ENCODE results near the gene STRIP2.

The STRIP2 gene

GRCh38 chr7:129452589-129453231, 18.5 kb downstream of the STRIP2 start:
- peaks cover 6% of the 10 kb centered on the region; the same call in 1 of the 2 replicates for H3K9me3 ChIP-seq
- peaks cover 19% of the 10 kb centered on the region for H3K36me3 ChIP-seq (replicated peaks)
- no peaks in the 10 kb centered on the region for H3K4me1 ChIP-seq
- DNase-seq (ENCODE audit: low spot score in 2 of 2): no peak
- no peak overlapping the region for H3K4me3 ChIP-seq
- H3K27me3 ChIP-seq (ENCODE audit: low read depth): no peaks in the 10 kb centered on the region
- in situ Hi-C loops (cut with MboI; ENCODE audit: low sequenced_read_pairs): no loop called here

DNA sequence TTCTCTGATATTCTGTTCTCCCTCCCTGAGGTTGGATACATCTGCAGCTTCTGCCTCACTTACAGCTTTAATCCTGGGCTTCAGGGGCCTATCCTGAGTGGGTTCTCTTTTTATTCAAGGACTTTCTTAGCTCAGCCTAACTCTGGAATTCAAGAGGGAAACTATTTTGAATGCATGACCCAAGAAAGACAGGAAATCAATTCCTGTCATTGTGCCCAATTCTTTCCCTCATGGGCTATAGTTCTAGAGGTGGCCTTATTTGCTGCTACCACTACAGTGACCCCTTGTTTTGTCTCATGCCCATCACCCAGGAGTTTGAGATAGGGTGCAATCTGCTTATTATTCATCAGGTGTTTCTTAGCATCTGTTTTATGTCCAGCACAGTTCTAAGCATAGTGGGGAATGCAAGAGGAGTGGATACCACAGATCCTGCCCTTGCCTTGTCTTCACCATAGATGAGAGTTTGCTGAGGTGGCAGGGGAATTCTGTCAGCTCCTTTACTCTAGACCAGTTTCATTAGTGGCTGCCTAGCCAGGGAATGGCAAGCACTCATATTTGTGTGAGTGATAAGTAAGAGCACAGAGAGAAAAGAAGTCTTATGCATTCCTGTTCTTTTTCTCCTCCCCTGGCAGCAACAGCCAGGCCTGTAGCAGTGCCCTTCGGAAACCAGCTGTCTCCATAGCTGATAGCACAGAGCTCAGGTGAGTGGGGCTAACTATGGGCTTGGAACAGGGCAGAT, 19.4 kb downstream of the STRIP2 start:
- Histone ChIP-seq H3K4me3 (no peak overlapping the region), H3K36me3 (replicated peaks) (peaks cover 23% of the 10 kb centered on the region), H3K9me3 (0 out of 2 replicates have a peak, but pooled peaks cover under 1% of the 10 kb centered on the region), H3K27me3 (ENCODE audit: low read depth) (no peaks in the 10 kb centered on the region), H3K4me1 (no peaks in the 10 kb centered on the region)
- no peak for DNase-seq (ENCODE audit: low spot score in 2 of 2)
- in situ Hi-C loops (cut with MboI; ENCODE audit: low sequenced_read_pairs): no loop called here

DNA sequence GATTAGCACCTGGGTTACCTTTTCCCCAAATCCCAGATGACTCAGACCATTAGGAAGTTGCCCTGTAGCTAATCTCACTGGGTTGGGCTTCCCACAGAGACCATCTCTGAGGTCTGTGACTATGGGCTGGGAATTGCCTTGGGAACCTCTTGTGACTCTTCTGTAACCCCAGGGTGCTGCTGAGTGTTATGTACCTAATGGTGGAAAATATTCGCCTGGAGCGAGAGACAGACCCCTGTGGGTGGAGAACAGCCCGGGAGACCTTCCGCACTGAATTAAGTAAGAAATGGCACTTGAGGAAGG, 20.0 kb downstream of the STRIP2 start:
- H3K36me3 ChIP-seq (replicated peaks): peaks cover 28% of the 10 kb centered on the region
- no peaks in the 10 kb centered on the region for H3K9me3 ChIP-seq
- no peaks in the 10 kb centered on the region for H3K4me1 ChIP-seq
- H3K27me3 ChIP-seq (ENCODE audit: low read depth): no peaks in the 10 kb centered on the region
- DNase-seq (ENCODE audit: low spot score in 2 of 2): no peak
- no peak overlapping the region for H3K4me3 ChIP-seq
- in situ Hi-C loops (cut with MboI; ENCODE audit: low sequenced_read_pairs): no loop called here

DNA sequence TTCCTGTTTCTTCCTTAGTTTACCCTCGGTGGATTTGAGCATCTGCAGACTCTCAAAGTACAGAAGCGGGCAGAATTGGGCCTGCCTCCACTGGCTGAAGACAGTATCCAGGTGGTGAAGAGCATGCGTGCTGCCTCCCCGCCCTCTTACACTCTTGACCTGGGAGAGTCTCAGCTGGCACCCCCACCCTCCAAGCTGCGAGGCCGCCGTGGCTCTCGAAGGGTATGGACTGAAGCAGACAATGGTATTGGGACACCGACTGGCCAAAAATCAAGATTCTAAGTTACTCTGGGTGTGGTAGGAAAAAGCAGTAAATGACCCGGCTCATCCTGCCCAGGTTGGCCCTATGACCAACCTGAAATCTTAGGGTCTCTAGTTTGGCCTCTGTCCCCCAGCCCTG, 22.2 kb downstream of the STRIP2 start:
- no peak for DNase-seq (ENCODE audit: low spot score in 2 of 2)
- Histone ChIP-seq H3K9me3 (no peaks in the 10 kb centered on the region), H3K27me3 (ENCODE audit: low read depth) (no peaks in the 10 kb centered on the region), H3K36me3 (replicated peaks) (peaks cover 42% of the 10 kb centered on the region), H3K4me1 (no peaks in the 10 kb centered on the region), H3K4me3 (no peak overlapping the region)
- in situ Hi-C loops (cut with MboI; ENCODE audit: low sequenced_read_pairs): no loop called here

DNA sequence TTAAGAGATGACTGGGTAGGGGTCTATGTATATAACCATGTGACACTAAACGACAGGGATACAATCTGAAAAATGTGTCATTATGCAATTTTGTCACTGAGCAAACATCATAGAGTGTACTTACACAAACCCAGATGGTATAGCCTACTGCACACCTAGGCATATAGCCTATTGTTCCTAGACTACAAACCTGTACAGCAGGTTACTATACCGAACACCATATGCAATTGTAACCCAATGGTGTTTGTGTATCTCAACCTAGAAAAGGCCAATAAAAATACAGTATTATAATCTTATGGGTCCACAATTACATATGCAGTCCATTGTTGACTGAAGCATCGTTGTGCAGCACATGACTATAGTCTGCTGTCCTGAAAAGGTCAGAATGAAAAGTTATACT, 22.9 kb downstream of the STRIP2 start:
- peaks cover 42% of the 10 kb centered on the region for H3K36me3 ChIP-seq (replicated peaks)
- no peaks in the 10 kb centered on the region for H3K27me3 ChIP-seq (ENCODE audit: low read depth)
- H3K9me3 ChIP-seq: no peaks in the 10 kb centered on the region
- in situ Hi-C loops (cut with MboI; ENCODE audit: low sequenced_read_pairs): no loop called here
- no peak overlapping the region for H3K4me3 ChIP-seq
- H3K4me1 ChIP-seq: no peaks in the 10 kb centered on the region
- DNase-seq (ENCODE audit: low spot score in 2 of 2): no peak

DNA sequence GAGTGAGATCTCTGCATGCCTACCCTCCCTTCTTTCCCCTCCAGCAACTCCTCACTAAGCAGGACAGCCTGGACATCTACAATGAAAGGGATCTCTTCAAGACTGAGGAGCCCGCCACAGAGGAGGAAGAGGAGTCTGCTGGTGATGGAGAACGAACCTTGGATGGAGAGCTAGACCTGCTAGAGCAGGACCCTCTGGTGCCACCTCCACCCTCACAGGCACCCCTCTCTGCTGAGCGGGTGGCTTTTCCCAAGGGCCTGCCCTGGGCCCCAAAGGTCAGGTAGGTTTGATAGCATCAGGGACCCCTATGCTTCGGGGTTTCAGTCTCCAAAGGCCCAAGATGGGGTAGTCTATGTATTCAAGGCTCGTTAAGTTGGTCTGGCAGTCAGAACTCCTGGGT, 23.9 kb downstream of the STRIP2 start:
- Histone ChIP-seq H3K4me1 (no peaks in the 10 kb centered on the region), H3K27me3 (ENCODE audit: low read depth) (no peaks in the 10 kb centered on the region), H3K4me3 (no peak overlapping the region), H3K9me3 (no peaks in the 10 kb centered on the region), H3K36me3 (replicated peaks) (peaks cover 51% of the 10 kb centered on the region)
- in situ Hi-C loops (cut with MboI; ENCODE audit: low sequenced_read_pairs): no loop called here
- DNase-seq (ENCODE audit: low spot score in 2 of 2): no peak

DNA sequence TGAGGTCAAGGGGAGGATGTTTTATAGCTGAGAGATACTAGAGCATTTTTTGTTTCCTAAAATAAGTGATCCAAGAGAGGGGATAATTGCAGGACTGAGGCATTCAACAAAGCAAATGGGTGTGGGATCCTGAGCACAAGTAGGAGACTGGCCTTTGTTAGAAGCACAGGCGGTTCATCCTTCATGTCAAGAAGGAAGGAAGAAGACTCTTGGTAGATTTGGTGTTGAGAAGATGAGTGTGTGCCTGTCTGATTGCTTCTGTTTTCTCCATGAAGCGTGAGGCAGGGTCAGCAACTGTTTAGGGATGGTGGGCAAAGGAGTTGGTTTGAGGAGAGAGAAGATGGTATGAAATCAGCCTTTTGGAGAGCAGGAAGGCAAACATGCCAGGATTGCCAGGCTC, 27.6 kb downstream of the STRIP2 start:
- Histone ChIP-seq H3K4me1 (no peaks in the 10 kb centered on the region), H3K4me3 (no peak overlapping the region), H3K36me3 (replicated peaks) (peaks cover 58% of the 10 kb centered on the region), H3K27me3 (ENCODE audit: low read depth) (no peaks in the 10 kb centered on the region), H3K9me3 (no peaks in the 10 kb centered on the region)
- no peak for DNase-seq (ENCODE audit: low spot score in 2 of 2)
- in situ Hi-C loops (cut with MboI; ENCODE audit: low sequenced_read_pairs): loop anchor here (10.0 kb wide), 1 partner anchor 247 kb away; no protein-coding TSS in a partner anchor

DNA sequence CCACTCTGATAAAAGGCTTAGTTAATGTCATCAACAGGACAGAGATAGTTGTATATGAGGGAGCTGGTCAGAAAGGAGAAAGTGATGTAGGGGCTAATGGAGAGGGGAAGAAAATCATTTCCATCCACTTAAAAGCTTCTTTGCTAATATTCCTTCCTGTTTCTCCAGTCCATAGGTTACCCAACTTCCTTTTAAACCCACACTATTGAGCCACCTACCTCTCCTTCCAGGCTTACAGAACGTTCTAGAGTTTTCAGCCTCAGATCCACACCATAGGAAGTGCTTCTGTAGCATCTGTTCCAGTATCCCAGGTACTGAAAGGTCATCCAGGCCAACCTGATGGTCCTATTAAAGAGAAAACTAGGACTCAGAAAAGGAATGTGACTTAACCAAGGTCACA, 28.2 kb downstream of the STRIP2 start:
- H3K4me1 ChIP-seq: no peaks in the 10 kb centered on the region
- in situ Hi-C loops (cut with MboI; ENCODE audit: low sequenced_read_pairs): loop anchor here (10.0 kb wide), 1 partner anchor 248 kb away; no protein-coding TSS in a partner anchor
- no peak overlapping the region for H3K4me3 ChIP-seq
- no peak for DNase-seq (ENCODE audit: low spot score in 2 of 2)
- no peaks in the 10 kb centered on the region for H3K27me3 ChIP-seq (ENCODE audit: low read depth)
- peaks cover 58% of the 10 kb centered on the region for H3K36me3 ChIP-seq (replicated peaks)
- H3K9me3 ChIP-seq: no peaks in the 10 kb centered on the region

DNA sequence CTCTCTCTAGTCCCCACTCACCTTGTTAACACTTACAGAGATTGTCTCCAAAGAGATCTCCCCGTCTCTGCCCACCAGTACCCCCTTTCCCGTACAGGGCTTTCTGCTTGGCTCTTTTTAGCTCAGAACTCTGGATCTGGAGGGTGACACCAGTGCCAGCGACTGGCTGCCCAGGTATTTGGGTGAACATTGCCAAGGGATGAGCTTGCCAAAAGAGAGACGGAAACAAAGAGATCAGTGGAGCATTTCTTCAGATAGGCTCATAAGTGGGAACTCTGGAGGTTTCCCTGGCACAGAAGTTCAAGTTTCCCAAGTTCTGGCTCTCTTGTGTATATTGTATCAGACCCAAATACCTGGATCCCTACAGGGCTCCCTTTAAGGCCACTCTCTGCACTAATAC, 30.0 kb downstream of the STRIP2 start:
- Histone ChIP-seq H3K4me3 (no peak overlapping the region), H3K36me3 (replicated peaks) (peaks cover 45% of the 10 kb centered on the region), H3K4me1 (no peaks in the 10 kb centered on the region), H3K9me3 (no peaks in the 10 kb centered on the region), H3K27me3 (ENCODE audit: low read depth) (no peaks in the 10 kb centered on the region)
- DNase-seq (ENCODE audit: low spot score in 2 of 2): no peak
- in situ Hi-C loops (cut with MboI; ENCODE audit: low sequenced_read_pairs): loop anchor here (10.0 kb wide), 1 partner anchor 249 kb away; no protein-coding TSS in a partner anchor

- Histone ChIP-seq H3K9me3 (no peaks in the 10 kb centered on the region), H3K36me3 (replicated peaks) (peaks cover 36% of the 10 kb centered on the region), H3K27me3 (ENCODE audit: low read depth) (no peaks in the 10 kb centered on the region), H3K4me3 (no peak overlapping the region), H3K4me1 (no peaks in the 10 kb centered on the region)
- in situ Hi-C loops (cut with MboI; ENCODE audit: low sequenced_read_pairs): loop anchor here (10.0 kb wide), 1 partner anchor 250 kb away; no protein-coding TSS in a partner anchor
- DNase-seq (ENCODE audit: low spot score in 2 of 2): no peak
Observed at GRCh38 chr7:129465080-129465479, 30.8 kb downstream of the STRIP2 start.

DNA sequence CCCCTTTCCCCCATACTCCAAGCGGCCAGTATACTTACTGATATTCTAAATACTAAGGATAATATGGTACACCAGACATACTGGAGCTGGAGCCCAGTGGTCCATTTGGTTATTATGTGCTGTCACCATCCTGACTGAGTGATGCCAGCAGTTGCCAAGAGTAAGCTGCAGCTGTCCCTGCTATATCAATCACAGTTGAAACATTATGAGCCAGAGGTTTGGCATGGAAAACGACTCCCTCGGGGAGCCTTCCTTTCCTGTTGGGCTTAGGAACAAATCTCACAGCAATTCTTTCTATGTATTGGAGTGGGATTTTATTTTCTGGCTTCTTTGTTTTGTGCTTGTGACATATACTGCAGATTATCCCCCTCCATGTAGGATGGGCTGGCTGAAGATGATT, 32.6 kb downstream of the STRIP2 start:
- Histone ChIP-seq H3K9me3 (no peaks in the 10 kb centered on the region), H3K36me3 (replicated peaks) (peaks cover 28% of the 10 kb centered on the region), H3K27me3 (ENCODE audit: low read depth) (no peaks in the 10 kb centered on the region), H3K4me3 (no peak overlapping the region), H3K4me1 (no peaks in the 10 kb centered on the region)
- no peak for DNase-seq (ENCODE audit: low spot score in 2 of 2)
- in situ Hi-C loops (cut with MboI; ENCODE audit: low sequenced_read_pairs): loop anchor here (10.0 kb wide), 1 partner anchor 252 kb away; no protein-coding TSS in a partner anchor

DNA sequence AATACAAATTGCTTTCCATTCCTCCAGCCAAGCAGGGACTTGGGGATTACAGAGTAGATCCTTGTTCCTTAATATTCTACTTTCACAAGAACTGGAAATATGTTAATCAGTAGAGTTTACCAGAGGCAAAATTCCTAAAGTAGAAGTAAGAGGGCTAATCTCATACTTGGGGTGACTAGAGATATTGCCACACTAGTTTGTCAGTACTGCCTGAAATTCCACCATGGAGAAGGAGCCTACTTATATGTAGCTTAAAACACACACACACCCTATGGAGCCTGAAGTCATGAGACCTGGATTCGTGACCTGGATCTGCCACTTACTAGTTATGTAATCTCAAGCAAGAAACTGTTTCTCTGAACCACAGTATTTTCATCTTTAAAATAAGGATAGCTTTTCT, 33.9 kb downstream of the STRIP2 start:
- no peak for DNase-seq (ENCODE audit: low spot score in 2 of 2)
- in situ Hi-C loops (cut with MboI; ENCODE audit: low sequenced_read_pairs): loop anchor here (10.0 kb wide), 1 partner anchor 253 kb away; no protein-coding TSS in a partner anchor
- no peak overlapping the region for H3K4me3 ChIP-seq
- no peaks in the 10 kb centered on the region for H3K4me1 ChIP-seq
- H3K9me3 ChIP-seq: no peaks in the 10 kb centered on the region
- H3K36me3 ChIP-seq (replicated peaks): peaks cover 21% of the 10 kb centered on the region
- H3K27me3 ChIP-seq (ENCODE audit: low read depth): no peaks in the 10 kb centered on the region

DNA sequence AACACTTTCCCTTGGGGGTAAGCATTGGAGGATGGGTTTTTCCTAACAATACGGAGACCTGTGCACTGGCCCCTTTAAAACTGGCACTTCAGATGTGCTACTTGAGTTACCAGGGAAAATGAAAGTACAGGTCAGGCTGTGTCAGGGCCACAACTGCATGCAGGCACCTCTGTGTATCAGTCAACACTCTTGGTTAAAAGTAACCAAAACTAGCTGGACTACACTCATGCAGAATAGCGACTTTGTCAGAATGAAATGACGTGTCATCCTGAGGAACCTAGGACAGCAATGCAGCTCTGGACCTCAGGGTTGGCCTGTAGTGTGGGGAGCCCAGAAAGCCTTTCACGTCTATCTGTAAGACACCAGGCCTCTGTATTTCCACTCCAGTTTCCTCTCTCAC, 34.3 kb downstream of the STRIP2 start:
- in situ Hi-C loops (cut with MboI; ENCODE audit: low sequenced_read_pairs): loop anchor here (10.0 kb wide), 1 partner anchor 254 kb away; no protein-coding TSS in a partner anchor

GRCh38 chr7:129469930-129470329, 35.7 kb downstream of the STRIP2 start:
- no peak for DNase-seq (ENCODE audit: low spot score in 2 of 2)
- Histone ChIP-seq H3K9me3 (no peaks in the 10 kb centered on the region; the same call in 1 of the 2 replicates), H3K4me3 (no peak overlapping the region), H3K4me1 (no peaks in the 10 kb centered on the region; the same call in 1 of the 2 replicates), H3K27me3 (ENCODE audit: low read depth) (no peaks in the 10 kb centered on the region), H3K36me3 (replicated peaks) (peaks cover 14% of the 10 kb centered on the region)
- in situ Hi-C loops (cut with MboI; ENCODE audit: low sequenced_read_pairs): loop anchor here (10.0 kb wide), 1 partner anchor 255 kb away; no protein-coding TSS in a partner anchor

More for the DNA sequence above, 34.3 kb downstream of the STRIP2 start:
- no peaks in the 10 kb centered on the region for H3K9me3 ChIP-seq
- peaks cover 19% of the 10 kb centered on the region for H3K36me3 ChIP-seq (replicated peaks)
- no peak for DNase-seq (ENCODE audit: low spot score in 2 of 2)
- no peaks in the 10 kb centered on the region for H3K27me3 ChIP-seq (ENCODE audit: low read depth)
- no peaks in the 10 kb centered on the region for H3K4me1 ChIP-seq
- H3K4me3 ChIP-seq: no peak overlapping the region
